Uterus (tissue), 4 donors: Measurements from ENCODE around the gene EPB41L4A. TPM values are rescaled to one million over a fixed set of nuclear protein-coding genes. Genes with fewer than 3 reads are reported as not detected.
"Not testable (repeated sequence)": the region's sequence is repeated elsewhere in the genome, so short reads cannot be mapped to it uniquely, and the experiment has no call there.

Experiments used
- DNase-seq, 2 donors: peaks; one replicate each; pipeline ENCODE4 v3.0.0-alpha.2; 2019 to 2020
- H3K27ac ChIP-seq, 2 donors: fragments of 200-600 bp; sonication (generic); 1 replicate in 1 of 2; 2 replicates in 1 of 2; pipeline ENCODE4 v1.5.1; 2016 to 2018
- H3K27me3 ChIP-seq, 2 donors: fragments of 200-600 bp; sonication (generic); one replicate each; pipeline ENCODE4 v1.5.1; 2018 to 2019; ENCODE audit warnings: control low read depth in 1 of 2
- H3K36me3 ChIP-seq, 2 donors: fragments of 200-600 bp; sonication (generic); one replicate each; pipeline ENCODE4 v1.5.1; 2019; ENCODE audit warnings: control low read depth in 1 of 2
- H3K4me1 ChIP-seq, 2 donors: fragments of 200-600 bp; sonication (generic); one replicate each; pipeline ENCODE4 v1.5.1; 2018 to 2019; ENCODE audit warnings: control low read depth in 1 of 2
- H3K4me3 ChIP-seq, 2 donors: fragments of 200-600 bp; sonication (generic); 1 replicate in 1 of 2; 2 replicates in 1 of 2; pipeline ENCODE4 v1.5.1; 2018 to 2019; ENCODE audit warnings: mild to moderate bottlenecking in 1 of 2
- H3K9me3 ChIP-seq, 2 donors: fragments of 200-600 bp; sonication (generic); one replicate each; pipeline ENCODE4 v1.5.1; 2019; ENCODE audit warnings: control low read depth in 1 of 2
- CTCF ChIP-seq, 4 experiments: fragments of 200-600 bp in 2 of 4; fragments of 450-650 bp in 2 of 4; sonication (generic) in 2 of 4; IDR thresholded peaks; one replicate each; pipeline ENCODE4 v1.5.1; 2016 to 2019; ENCODE audit warnings: antibody characterized with exemption in 4 of 4, mild to moderate bottlenecking in 2 of 4, moderate library complexity in 1 of 4
- POLR2A ChIP-seq, 2 donors: fragments of 450-650 bp; IDR thresholded peaks; one replicate each; pipeline ENCODE4 v1.6.1; 2016; ENCODE audit warnings: antibody characterized with exemption in 2 of 2, mild to moderate bottlenecking in 1 of 2, moderate library complexity in 1 of 2
- intact Hi-C: fragments of 100-400 bp; cut with DNase I; formaldehyde crosslinking; loops from one replicate; pipeline ENCODE4 v1.15.1; 2023; ENCODE audit warnings: low total_unique reads
- total RNA-seq, 4 donors: library from RNA; depleted of rRNA in 3 of 4; stranded (reverse); fragments of >200 nt in 3 of 4; gene quantifications; one replicate each; pipeline versions ENCODE4 v1.1.0 to v1.2.4, GENCODE V29; 2014 to 2023
- donor health status: DM: yes; HTN: yes; CAD: no.

The EPB41L4A gene
- 10 to 100 TPM in 3 of 4 donors, 1 to 10 TPM in 1; 6.4 to 47.1 (median 15.1) TPM for total RNA-seq

GRCh38 chr5:112419164-112419985 lies at the start of gene EPB41L4A:
Gene EPB41L4A, minus strand, starts transcription at chr5:112419277. Its CDS starts 238 bp downstream, at chr5:112419039.
- intact Hi-C loops = no loop called here
- Histone ChIP-seq H3K4me1 (no peaks in the 10 kb centered on the region), H3K9me3 (no peaks in the 10 kb centered on the region), H3K27me3 (no peaks in the 10 kb centered on the region), H3K36me3 (no peaks in the 10 kb centered on the region), H3K4me3 (peak within 1 kb of the TSS; percentile 57 to 75), H3K27ac (peak within 1 kb of the TSS; percentile 58 to 72)
- peak; percentile 42 to 46 for DNase-seq
- TF ChIP-seq POLR2A (IDR thresholded peaks at IDR 0.05) = peak in 1 of 2 donors; percentile 5
- no peak for TF ChIP-seq CTCF (IDR thresholded peaks at IDR 0.05)

- Histone ChIP-seq H3K4me1 (no peaks in the 10 kb centered on the region), H3K9me3 (no peaks in the 10 kb centered on the region), H3K4me3 (no peak overlapping the region), H3K36me3 (no peaks in the 10 kb centered on the region), H3K27ac (no peak overlapping the region), H3K27me3 (no peaks in the 10 kb centered on the region)
- no peak for DNase-seq
- no peak for TF ChIP-seq POLR2A (IDR thresholded peaks at IDR 0.05)
- no peak for TF ChIP-seq CTCF (IDR thresholded peaks at IDR 0.05)
- intact Hi-C loops = no loop called here
These were observed 48.4 kb upstream of the EPB41L4A start for GRCh38 chr5:112467485-112467884.

GRCh38 chr5:112466261-112466660 lies 47.2 kb upstream of the EPB41L4A start:
- intact Hi-C loops, H3K9me3 ChIP-seq, H3K27ac ChIP-seq, H3K4me3 ChIP-seq, DNase-seq, H3K36me3 ChIP-seq, H3K27me3 ChIP-seq, H3K4me1 ChIP-seq: not testable (repeated sequence)

GRCh38 chr5:112447187-112447760 lies 28.2 kb upstream of the EPB41L4A start:
- H3K27ac ChIP-seq, H3K36me3 ChIP-seq, H3K27me3 ChIP-seq, DNase-seq, H3K9me3 ChIP-seq, H3K4me3 ChIP-seq, H3K4me1 ChIP-seq, intact Hi-C loops: not testable (repeated sequence)

GRCh38 chr5:112445626-112446350 lies 26.7 kb upstream of the EPB41L4A start:
- H3K9me3 ChIP-seq = no peaks in the 10 kb centered on the region

GRCh38 chr5:112443932-112444331 lies 24.9 kb upstream of the EPB41L4A start:
- H3K4me1 ChIP-seq, H3K27ac ChIP-seq, DNase-seq, H3K4me3 ChIP-seq, H3K27me3 ChIP-seq, H3K9me3 ChIP-seq, intact Hi-C loops, H3K36me3 ChIP-seq: not testable (repeated sequence)

More at GRCh38 chr5:112445626-112446350, 26.7 kb upstream of the EPB41L4A start:
- intact Hi-C loops = no loop called here
- Histone ChIP-seq H3K36me3 (no peaks in the 10 kb centered on the region), H3K4me3 (no peak overlapping the region), H3K4me1 (no peaks in the 10 kb centered on the region), H3K27ac (no peak overlapping the region), H3K27me3 (no peaks in the 10 kb centered on the region)
- TF ChIP-seq CTCF (IDR thresholded peaks at IDR 0.05) (no peak), POLR2A (IDR thresholded peaks at IDR 0.05) (no peak)
- no peak for DNase-seq
